ENCODE measurements around the gene PDIA4. TPM values are rescaled to one million over a fixed set of nuclear protein-coding genes. Genes with fewer than 3 reads are reported as not detected.

The PDIA4 gene, protein sequence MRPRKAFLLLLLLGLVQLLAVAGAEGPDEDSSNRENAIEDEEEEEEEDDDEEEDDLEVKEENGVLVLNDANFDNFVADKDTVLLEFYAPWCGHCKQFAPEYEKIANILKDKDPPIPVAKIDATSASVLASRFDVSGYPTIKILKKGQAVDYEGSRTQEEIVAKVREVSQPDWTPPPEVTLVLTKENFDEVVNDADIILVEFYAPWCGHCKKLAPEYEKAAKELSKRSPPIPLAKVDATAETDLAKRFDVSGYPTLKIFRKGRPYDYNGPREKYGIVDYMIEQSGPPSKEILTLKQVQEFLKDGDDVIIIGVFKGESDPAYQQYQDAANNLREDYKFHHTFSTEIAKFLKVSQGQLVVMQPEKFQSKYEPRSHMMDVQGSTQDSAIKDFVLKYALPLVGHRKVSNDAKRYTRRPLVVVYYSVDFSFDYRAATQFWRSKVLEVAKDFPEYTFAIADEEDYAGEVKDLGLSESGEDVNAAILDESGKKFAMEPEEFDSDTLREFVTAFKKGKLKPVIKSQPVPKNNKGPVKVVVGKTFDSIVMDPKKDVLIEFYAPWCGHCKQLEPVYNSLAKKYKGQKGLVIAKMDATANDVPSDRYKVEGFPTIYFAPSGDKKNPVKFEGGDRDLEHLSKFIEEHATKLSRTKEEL
- 216 and 225 TPM in 2 replicates for total RNA-seq

DNA sequence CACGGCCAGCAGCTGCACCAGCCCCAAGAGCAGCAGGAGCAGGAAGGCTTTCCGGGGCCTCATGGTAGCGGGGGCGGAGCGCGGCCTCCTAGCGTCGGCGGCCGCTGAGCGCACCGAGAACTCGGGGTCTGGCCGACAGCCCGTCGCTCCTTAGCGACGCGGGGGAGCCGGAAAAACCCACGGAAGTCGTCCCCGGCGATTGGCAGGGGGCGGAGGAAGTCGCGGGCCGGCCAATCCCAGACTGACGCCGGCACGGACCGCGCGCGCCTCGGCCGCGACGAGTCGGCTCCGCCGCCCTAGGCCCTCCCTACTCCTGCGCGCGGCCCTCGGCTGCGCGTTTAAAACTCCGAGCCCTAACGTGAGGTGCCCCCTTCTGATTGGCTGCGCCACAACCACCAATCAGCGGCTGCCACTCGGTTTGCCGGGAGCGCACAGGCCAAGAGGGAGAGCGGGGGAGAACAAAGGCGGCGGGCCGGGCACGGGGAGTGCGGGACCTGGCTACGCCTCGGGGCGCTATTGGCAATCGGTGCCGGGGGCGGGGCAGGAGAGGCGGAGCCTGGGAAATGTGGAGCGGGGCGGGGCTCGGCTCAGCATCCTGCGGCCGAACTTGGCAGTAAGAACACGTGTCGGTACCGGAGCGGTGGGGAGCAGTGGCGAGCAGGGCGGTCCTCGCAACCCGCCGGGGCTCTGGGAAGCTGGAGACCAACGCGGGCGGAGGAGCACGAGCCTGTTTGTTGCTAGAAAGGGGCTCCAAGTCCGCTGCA, at the start of gene PDIA4:
PDIA4 (minus strand) TSS at position 160 of the 764 bp plus-strand sequence; CDS start at position 63, 97 bp downstream.
- TF ChIP-seq, protein P1, sequence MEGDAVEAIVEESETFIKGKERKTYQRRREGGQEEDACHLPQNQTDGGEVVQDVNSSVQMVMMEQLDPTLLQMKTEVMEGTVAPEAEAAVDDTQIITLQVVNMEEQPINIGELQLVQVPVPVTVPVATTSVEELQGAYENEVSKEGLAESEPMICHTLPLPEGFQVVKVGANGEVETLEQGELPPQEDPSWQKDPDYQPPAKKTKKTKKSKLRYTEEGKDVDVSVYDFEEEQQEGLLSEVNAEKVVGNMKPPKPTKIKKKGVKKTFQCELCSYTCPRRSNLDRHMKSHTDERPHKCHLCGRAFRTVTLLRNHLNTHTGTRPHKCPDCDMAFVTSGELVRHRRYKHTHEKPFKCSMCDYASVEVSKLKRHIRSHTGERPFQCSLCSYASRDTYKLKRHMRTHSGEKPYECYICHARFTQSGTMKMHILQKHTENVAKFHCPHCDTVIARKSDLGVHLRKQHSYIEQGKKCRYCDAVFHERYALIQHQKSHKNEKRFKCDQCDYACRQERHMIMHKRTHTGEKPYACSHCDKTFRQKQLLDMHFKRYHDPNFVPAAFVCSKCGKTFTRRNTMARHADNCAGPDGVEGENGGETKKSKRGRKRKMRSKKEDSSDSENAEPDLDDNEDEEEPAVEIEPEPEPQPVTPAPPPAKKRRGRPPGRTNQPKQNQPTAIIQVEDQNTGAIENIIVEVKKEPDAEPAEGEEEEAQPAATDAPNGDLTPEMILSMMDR (IDR thresholded peaks at IDR 0.05; ENCODE audit: insufficient read depth, low read length, poor library complexity, severe bottlenecking) = no peak
- peak; percentile 91 for DNase-seq (ENCODE audit: low read depth)
- H3K27me3 ChIP-seq (ENCODE audit: control insufficient read depth, insufficient read depth, low read length) = no peaks in the 10 kb centered on the region
- peaks cover 1% of the 10 kb centered on the region for H3K36me3 ChIP-seq (ENCODE audit: control insufficient read depth, insufficient read depth, low read length)
- H3K4me3 ChIP-seq (ENCODE audit: low read depth, low read length) = peak within 1 kb of the TSS; percentile 89

DNA sequence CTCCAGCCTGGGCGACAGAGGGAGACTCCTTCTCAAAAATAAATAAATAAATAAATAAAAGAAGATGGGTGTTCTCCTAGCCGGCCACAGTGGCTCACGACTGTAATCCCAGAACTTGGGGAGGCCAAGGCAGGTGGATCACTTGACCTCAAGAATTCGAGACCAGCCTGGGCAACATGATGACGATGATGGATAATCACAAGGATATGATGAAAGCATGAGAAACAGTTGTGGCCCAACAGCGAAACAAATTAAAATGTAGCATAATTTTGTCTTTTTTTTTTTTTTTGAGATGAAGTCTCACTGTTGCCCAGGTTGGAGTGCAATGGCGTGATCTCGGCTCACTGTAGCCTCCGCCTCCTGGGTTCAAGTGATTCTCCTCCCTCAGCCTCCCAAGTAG, 49.3 kb upstream of the PDIA4 start:
- DNase-seq (ENCODE audit: low read depth) = no peak
- Histone ChIP-seq H3K4me3 (ENCODE audit: low read depth, low read length) (no peak overlapping the region), H3K36me3 (ENCODE audit: control insufficient read depth, insufficient read depth, low read length) (peaks cover 2% of the 10 kb centered on the region), H3K27me3 (ENCODE audit: control insufficient read depth, insufficient read depth, low read length) (no peaks in the 10 kb centered on the region)
- TF ChIP-seq, protein P1 (IDR thresholded peaks at IDR 0.05; ENCODE audit: insufficient read depth, low read length, poor library complexity, severe bottlenecking) = no peak

DNA sequence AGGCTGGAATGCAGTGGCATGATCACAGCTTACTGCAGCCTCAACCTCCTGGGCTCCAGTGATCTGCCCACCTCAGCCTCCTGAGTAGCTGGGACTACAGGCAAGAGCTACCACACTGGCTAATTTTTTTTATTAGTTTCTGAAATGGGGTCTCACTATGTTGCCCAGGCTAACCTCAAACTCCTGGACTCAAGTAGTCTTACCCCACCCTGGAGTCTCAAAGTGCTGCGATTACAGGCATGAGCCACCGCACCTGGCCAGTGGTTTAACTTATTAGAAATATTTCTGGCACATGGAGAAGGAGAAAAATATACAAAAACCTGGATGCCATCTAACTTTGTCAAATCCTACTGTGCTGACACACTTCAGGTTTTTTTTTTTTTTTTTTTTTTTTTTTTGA, 47.0 kb upstream of the PDIA4 start:
- DNase-seq (ENCODE audit: low read depth) = no peak
- Histone ChIP-seq H3K4me3 (ENCODE audit: low read depth, low read length) (no peak overlapping the region), H3K36me3 (ENCODE audit: control insufficient read depth, insufficient read depth, low read length) (peaks cover 2% of the 10 kb centered on the region), H3K27me3 (ENCODE audit: control insufficient read depth, insufficient read depth, low read length) (no peaks in the 10 kb centered on the region)
- TF ChIP-seq, protein P1 (IDR thresholded peaks at IDR 0.05; ENCODE audit: insufficient read depth, low read length, poor library complexity, severe bottlenecking) = no peak

DNA sequence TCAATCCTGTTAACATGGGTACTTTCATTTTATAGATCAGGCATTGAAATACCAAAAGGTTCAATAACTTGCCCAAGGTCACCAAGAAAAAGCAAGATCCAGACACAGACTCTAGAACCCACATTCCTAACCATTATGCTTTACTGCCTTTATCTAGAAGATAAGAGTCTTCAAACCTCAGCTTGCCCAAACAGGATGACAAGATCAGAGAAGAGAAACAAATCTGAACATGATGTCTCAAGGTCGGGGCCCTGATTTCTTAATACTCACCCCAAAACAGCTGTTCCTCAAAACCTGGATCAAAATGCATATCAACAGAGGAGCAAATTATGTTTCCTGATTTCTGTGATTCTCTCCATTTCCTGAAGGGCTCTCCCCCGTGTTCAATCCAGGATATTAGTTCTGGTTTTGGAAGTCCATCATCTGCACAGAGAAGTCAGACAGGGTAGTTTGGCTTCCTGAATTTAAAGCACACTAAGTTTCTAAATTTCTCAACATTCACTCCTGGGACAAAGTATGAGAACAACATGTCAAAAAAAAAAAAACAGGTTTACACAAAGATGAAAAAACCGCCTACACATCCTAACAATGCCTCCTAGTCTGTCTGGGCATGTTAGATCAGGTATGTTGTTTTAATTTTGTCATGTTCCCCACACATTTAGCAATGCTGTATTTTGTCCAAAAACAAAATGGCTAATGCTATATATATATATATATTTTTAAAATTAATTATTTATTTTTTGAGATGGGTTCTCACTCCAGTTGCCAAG, 46.0 kb upstream of the PDIA4 start:
- Histone ChIP-seq H3K27me3 (ENCODE audit: control insufficient read depth, insufficient read depth, low read length) (no peaks in the 10 kb centered on the region), H3K36me3 (ENCODE audit: control insufficient read depth, insufficient read depth, low read length) (peaks cover 2% of the 10 kb centered on the region), H3K4me3 (ENCODE audit: low read depth, low read length) (no peak overlapping the region)
- DNase-seq (ENCODE audit: low read depth) = no peak
- TF ChIP-seq, protein P1 (IDR thresholded peaks at IDR 0.05; ENCODE audit: insufficient read depth, low read length, poor library complexity, severe bottlenecking) = no peak

DNA sequence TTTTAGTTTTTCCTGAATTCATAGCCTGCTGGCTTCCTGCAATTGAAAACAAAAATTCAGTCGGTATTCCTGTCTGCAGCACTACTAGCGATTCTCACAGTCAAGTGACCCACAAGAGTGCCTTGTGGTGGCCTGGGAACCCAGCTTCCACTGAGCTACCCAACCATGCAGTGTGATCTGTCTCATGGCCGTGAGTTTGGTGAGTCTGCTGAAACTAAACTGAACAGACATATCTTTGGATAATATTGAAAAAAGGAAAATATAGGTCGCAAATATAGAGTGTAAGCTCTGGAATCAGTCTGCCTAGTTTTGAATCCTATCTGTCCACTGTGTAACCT, 44.1 kb upstream of the PDIA4 start:
- peaks cover 2% of the 10 kb centered on the region for H3K36me3 ChIP-seq (ENCODE audit: control insufficient read depth, insufficient read depth, low read length)
- no peaks in the 10 kb centered on the region for H3K27me3 ChIP-seq (ENCODE audit: control insufficient read depth, insufficient read depth, low read length)
- H3K4me3 ChIP-seq (ENCODE audit: low read depth, low read length) = no peak overlapping the region
- DNase-seq (ENCODE audit: low read depth) = no peak
- TF ChIP-seq, protein P1 (IDR thresholded peaks at IDR 0.05; ENCODE audit: insufficient read depth, low read length, poor library complexity, severe bottlenecking) = no peak

Measured in kidney epithelial cell (primary cell).